GM18508 (cell line): ENCODE data around the gene DYNLT3.

Experiments used
- ATAC-seq: cut with Tn5 transposase; IDR thresholded peaks from one replicate; pipeline ENCODE4 v1.9.1; 2021; ENCODE audit warnings: moderate number of reproducible peaks; ENCODE audit not compliant: insufficient read depth, unreplicated experiment

DYNLT3 gene, protein sequence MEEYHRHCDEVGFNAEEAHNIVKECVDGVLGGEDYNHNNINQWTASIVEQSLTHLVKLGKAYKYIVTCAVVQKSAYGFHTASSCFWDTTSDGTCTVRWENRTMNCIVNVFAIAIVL

DNA sequence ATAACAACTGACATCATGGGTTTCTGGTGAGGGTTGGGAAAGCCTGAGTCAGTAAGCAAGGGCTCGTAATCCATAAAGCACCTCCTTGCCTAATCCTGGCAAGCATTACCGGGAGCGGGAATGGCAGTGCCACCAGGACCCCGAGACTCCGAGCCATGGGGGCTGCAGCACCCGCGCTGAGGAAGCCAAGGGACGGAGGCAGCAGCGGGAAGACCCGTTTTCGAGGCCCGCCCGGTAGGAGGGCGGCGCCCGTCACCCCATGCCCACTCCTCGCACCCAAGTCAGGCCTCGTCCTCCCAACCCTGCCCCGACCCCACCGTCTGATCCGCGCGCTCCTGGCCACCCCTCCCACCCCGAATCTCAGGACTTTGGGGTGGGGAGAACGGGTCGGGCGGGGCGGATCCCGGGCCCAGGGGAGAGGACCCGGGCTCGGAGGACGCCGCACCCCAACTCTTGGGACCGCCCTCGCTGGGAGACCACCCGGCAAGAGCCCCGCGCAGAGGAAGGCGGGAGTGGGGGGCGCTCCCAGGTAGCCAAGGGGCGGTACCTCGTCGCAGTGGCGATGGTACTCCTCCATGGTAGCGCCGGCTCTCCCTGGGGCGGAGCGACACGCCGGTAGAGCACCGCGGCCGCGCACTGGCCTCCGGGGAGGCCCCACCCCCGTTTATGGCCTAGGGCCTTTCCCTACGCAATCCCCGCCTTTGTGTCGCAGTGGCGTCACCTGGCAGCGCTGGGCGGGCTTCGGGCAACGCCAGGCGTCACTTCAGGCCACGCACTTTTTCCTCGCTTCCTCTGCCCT lies at the start of gene DYNLT3:
TSS of gene DYNLT3 (minus strand) at position 638 of the 799 bp plus-strand sequence. CDS start at position 577, 61 bp downstream.
- peak; percentile 94 for ATAC-seq

DNA sequence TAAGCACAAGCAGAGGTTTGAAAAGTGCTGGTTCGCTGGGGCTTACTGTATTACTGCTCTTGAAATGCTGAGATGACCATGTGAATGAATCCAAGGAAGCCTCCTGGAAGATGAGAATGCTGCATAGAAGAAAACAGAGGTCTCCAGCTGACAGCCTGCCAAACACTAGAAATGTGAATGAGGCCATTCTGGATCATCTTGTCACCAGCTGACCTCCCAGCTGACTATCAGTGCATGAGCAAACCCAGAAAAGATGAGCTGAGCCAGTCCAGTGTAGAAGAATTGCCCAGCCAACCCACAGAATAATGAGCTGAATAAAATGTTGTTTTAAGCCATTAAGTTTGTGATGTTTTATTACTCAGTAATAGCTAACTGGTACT lies 49.1 kb upstream of the DYNLT3 start:
- ATAC-seq, result no peak

DNA sequence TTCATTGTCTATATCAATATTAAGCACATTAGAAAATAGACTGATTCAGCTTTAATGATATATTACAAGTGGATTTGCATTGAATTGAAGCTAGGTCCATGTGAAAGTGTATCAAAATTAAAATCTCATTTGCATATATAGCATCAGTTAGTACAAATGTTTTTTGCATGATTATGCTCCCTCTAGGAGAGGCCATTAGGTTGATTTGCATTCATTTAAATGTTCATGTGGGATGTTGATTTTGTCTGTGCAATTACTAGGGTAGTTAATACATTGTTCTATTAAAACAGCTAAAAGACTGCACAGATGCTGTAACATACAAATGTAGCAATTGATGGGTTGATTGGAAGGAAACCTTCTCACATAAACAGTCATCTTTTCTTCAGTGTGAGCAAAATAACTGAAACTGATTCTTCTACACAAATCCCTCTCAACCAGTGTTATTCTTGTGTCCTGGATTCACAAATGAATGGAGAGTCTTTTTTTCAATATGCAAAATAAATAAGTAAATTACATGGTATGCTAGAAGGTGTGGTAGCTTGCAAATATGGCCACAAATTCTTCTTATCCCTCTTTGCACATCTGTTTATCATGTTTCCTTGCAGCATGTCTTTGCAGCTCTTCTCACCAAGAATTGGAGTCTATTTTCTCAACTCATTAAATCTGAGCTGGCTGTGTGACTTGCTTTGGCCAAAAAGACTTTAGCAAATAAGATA lies 48.6 kb upstream of the DYNLT3 start:
- ATAC-seq, result no peak

DNA sequence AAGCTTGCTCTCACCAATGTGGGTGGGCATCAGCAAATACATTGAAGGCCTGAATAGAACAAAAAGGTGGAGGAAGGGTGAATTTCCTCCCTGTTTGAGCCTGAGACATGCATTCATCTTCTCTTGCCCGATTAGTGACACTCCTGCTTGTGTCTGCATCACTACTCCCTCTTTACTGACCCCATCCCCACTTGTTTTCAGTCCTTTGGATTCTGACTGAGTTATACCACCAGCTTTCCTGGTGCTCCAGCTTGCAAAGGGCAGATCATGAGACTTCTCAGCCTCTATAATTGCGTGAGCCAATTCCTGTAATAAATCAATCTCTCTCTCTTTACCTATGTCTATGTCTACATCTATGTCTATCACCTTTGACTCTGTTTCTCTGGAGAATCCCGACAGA lies 47.4 kb upstream of the DYNLT3 start:
- no peak for ATAC-seq

DNA sequence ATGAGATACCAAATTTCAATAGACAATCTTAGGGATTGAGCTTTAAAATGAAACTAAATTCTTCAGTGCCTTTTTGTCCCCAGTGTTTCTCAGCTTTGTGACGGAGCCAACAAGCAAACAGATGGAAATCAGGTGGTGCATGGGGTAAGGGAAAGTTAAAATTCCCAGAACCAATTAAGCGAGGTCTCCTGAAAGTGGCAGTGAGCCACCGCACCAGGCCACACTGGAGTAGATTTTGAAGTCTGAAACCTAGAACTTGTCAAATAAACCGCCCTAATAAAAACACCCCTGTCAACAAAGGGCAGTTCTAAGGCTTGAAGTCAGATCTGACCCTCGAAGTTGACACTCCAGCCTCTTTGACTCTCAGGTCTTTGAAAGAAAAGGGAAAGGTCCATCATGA lies 40.6 kb upstream of the DYNLT3 start:
- ATAC-seq, result no peak

DNA sequence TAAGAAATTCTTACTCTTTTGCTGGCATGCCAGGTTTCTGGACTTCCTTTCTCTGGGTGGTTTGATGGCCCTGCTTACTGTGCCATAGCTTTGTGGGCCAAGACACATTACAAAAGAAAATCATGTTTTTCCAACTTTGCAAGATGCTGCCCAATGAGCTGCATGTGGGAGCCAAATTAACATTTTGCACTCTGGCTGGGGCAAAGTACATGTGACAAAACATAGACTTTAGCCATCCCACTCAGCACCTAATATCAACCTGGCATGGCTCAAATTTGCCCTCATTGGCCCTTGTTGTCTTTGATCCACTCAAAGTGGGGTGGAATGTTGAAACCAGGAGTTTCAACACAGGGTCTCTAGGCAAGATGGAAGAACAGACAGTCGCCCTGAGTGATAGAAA lies 40.0 kb upstream of the DYNLT3 start:
- no peak for ATAC-seq

DNA sequence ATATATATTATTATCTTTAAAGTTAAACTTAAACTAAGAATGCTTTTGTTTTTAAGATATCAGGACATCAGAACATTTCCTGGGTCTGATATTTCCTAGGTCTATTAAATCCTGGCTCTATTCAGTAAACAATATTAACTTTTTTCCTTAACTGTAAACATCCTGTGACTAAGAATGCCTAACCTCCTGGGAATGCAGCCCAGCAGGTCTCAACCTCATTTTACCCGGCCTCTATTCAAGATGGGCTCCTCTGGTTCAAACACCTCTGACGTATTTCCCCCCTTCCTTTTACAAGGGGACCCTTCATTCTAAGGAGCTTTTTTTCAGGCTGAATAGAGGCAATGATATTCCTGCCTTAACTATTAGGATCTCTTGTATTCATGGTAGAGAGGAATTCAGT lies 35.8 kb upstream of the DYNLT3 start:
- ATAC-seq, result no peak

DNA sequence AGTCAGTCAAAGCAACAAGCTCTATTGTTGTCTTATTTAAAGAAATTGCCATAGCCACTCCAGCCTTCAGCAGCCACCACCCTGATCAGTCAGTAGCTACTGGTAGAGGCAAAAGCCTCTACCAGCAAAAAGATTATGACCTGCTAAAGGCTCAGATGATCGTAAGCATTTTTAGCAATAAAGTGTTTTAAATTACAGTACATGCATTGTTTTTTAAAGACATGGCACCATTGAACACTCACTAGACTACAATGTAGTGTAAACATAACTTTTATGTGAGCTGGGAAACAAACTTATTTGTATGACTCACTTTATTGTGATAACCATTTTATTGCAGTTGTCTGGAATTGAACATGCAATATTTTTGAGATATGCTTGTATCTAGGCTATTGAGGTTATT lies 32.3 kb upstream of the DYNLT3 start:
- no peak for ATAC-seq

DNA sequence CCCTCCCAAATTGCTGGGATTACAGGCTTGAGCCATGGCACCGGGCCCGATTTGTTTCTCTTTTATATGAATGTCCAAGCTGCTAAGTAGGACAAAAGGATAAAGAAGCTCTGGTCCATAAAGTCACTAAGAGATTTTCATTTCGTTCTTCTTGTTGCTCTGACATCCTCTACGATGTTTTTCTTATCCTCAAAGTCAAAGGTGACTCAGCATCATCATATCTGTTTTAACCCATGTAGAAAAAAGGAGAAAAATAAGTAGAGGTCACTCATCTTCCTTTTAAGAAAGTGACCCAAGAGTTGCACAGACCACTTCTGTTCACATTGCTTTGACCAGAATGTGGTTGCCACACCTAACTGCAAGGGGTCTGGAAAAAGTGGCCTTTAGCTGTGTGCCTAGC lies 29.3 kb upstream of the DYNLT3 start:
- ATAC-seq, result no peak

DNA sequence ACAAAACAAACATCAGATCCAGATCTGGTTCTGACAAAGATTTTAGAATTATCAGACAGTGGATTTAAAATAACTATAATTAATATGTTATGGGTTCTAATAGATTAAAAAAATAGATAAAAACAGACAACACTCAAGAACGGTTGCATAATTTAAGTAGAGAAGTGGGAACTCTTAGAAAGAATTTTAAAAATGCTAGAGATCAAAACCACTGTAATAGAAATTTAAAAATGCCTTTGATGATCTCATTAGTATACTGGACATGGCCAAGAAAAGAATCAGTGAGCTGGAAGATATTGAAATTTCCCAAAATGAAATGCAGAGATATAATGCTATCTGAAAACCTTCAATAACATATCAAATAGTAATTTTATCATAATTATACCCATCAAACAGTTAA lies 28.3 kb upstream of the DYNLT3 start:
- ATAC-seq, result no peak

DNA sequence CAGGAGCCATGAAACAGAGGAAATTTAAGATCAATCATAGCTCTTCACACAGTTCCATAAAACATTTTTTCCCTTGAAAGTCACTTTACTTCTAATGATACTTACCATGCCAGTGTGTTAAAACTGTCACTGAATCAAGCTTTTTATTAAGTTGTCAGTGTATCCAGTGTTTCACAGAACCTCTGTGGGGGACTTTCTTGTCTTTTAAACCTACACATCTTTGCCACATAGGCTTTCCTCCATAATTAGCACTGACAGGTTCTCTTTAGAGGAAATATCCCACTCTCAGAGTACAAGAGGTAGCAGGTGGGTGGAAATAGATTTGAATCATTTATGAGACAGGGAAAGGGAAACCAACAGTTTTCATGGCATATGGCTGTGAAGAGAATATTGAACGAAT lies 25.8 kb upstream of the DYNLT3 start:
- ATAC-seq, result no peak

DNA sequence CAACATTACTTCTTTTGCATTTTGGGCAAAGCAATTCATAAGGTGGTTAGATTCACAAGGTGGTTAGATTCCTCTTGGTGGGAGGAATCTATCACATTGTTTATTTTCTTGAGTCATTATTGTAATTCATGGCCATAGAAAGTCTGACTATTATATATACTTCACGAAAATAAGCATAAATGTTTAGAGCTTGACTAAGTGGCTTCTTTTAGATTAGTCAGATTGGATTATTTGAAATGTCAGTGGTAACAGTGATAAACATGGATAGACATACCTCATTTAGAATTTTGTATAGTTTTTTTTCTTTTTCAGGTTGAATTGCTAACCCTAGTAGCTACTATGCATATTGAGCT lies 24.9 kb upstream of the DYNLT3 start:
- no peak for ATAC-seq

DNA sequence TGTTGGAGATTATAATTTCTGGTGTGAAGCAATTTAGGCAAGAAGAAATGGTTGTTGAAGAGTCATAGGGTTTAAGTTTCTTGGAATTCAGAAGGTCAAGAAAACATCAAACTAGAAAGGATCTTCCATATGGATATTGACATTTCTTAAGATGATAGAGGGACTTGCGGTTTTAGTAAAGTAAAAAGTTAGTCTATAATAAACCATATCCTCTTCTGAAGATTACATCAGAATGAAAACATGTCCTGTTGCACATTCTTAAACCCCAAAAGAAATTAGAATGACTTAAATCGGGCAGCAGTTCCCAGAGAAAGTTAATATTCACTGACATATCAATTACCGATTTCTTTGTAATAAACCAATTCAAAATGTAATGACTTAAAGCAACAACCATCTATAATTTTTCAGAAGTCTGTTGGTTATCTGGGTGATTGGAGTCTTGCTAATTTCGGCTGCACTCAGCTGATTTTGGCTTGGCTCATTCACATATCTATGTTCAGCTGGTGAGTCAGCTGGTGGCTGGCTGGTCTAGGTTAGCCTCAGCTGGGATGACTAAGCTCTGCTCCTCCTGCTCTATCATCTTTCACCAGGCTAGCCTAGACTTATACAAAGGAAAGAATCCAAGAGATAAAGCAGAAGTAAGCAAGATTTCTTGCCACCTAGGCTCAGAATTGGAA lies 24.4 kb upstream of the DYNLT3 start:
- no peak for ATAC-seq

DNA sequence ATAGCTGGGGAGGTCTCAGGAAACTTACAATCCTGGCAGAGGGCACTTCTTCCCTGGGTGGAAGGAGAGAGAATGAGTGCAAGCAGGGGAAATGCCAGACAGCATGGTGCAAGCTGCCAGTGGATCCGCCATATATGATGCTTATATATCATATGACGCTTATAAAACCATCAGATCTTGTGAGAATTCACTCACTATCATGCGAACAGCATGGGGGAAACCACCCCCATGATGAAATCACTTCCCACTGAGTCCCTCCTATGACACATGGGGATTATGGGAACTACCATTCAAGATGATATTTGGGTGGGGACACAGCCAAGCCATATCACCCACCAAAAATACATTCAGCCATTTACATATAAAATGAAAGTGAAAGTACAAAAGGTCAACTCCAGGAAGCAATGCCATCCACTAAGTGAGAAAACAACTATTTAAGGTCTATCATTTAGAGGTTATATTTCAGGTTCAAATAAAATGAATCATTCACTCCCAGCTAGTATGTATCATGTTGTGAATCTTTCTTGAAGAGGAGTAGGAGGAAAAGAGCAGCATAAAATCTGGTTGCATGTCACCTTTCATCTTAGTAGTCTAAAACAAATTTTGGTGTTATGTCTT lies 20.3 kb upstream of the DYNLT3 start:
- no peak for ATAC-seq

DNA sequence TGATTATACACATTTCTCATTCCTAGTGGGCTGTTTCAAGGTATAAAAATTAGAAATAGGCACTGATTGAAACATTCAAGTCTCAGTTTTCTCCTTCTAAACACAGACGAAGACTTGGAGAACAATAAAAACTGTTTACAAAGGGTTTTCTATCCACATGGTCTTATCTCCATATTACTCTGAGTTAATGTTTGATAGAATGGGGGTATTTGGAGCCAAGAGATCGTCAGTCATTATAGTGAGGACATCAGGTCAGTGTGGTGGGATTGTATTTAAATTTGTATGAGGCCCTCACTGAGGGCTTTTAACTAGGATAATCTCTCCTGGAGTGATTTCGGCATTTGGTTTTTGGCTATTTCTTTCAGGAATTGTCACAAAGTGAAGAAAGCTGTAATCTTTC lies 16.4 kb upstream of the DYNLT3 start:
- ATAC-seq, result no peak

DNA sequence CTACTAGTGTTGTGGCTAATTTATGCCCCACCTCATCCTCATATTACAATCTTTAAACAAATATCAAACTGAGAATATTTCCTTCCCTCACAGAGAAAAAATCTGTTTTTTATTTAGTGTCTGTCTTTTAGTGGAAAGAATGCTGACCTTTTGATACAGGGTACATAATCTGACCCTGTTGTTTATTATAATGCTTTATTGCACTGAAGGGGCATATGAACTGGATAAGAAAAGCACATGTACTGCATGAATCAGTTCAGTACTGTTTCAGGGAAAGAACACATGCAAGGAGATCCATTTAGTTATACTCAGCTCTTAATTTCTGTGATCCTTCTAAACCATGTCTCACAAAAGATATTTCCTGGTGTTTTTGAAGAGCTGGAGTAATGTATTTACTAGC lies 15.5 kb upstream of the DYNLT3 start:
- ATAC-seq, result no peak

DNA sequence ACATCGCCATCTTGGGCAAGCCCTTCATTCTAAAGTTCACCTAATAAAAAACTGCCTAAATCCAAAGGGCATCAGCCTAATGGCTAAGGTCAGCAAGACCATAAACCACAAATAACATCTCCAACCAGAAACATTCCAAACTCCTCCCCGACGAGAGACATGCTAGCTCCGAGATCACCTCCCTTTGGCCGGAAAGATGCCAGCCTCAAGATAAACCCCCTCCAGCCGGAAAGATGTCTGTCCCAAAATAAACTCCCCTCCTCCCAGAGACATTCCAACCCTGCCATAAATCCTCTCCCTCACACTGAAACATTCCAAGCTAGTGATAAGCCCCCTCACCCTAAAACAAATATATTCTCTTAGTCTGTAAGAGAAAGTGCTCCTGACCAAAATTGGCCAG lies 13.3 kb upstream of the DYNLT3 start:
- no peak for ATAC-seq

DNA sequence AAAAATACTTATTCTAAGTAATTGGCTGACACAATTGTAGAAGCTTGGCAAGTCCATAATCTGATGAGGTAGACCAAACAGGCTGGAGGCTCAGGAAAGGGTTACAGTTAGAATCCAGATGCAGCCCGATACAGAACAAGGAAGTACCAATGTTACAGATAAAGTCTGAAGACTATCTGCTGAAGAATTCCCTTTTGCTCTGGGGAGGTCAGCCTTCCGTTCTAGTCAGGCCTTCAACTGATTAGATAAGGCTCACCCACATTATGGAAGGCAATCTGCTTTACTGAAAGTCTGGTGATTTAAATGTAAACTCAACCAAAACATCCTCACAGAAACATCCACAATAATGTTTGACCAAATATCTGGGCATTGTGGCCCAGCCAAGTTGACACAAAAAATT lies 7.4 kb upstream of the DYNLT3 start:
- no peak for ATAC-seq

DNA sequence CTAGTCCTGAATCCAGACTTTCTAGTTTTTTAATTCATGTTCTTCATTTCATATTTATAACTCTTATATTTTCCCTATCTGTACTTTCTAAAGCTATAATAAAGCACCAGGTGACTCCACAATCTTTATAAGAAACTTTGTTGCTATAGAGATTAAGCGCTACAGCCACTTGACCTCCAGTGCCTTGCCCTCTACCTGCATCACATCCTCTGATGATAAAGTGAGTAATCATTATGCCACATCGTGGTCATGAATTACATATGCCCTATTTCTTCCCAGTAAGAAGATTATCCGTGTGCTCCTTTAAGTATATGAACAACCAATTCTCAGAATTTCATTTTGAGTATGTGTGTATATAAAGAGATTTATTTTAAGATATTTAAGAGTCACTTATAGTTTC lies 6.8 kb upstream of the DYNLT3 start:
- no peak for ATAC-seq

DNA sequence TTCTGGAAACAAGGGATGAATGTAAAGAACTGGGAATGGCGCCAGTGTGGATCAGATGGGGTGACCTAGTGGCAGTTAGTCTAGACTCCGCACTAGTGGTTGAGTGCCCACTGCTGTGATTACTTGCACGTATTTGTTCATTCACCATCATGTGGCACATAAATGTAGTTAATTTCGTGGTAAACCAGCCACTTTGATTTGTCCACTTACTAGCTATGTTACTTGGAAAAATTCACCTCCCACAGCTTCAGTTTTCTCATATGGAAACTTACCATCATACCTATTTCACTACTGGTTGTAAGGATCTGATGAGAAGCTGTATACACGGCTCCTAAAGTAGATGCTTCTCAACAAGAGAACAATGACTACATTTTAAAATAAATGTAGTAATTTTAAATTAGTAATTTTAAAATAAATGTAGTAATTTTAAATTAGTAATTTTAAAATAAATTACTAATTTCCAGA lies 394 bp upstream of the DYNLT3 start:
- no peak for ATAC-seq

DNA sequence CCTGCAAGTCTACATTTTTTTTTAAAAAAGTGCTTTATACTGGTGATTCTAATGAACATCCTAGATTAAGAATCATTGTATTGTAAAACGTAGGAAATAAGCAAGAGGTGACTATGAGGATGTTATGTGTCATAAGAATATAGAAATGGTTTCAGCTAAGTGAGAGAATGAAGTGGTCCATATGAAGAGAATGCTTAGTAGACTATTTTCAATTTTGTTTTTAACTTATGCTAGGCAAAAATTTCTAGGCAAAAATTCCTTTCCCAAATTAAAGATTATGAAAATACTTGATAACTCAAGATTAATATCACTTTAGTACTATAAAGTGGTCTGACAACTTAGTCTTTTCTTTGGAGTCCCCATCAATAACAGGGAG lies 825 bp downstream of the DYNLT3 start:
- ATAC-seq, result no peak
